Heart right ventricle (tissue), 16 donors: ENCODE data around the gene KLHDC3. TPM values are rescaled to one million over a fixed set of nuclear protein-coding genes. Genes with fewer than 3 reads are reported as not detected.

Source experiments
- ATAC-seq, 8 donors: fragments of 200-7000 bp; cut with Tn5 transposase; one replicate each; pipeline ENCODE4 v1.9.1; 2020; ENCODE audit warnings: mild to moderate bottlenecking in 8 of 8, moderate library complexity in 8 of 8, moderate number of reproducible peaks in 1 of 8
- DNase-seq, 2 donors: peaks; one replicate each; pipeline ENCODE4 v3.0.0-alpha.2; 2020
- H3K27ac ChIP-seq, 10 donors: fragments of 200-600 bp; sonication (generic) in 2 of 10; one replicate each; pipeline versions ENCODE4 v1.5.0 to v1.8.0; 2020 to 2022; ENCODE audit warnings: mild to moderate bottlenecking in 3 of 10
- H3K27me3 ChIP-seq, 7 donors: fragments of 200-600 bp; one replicate each; pipeline ENCODE4 v1.8.0; 2021 to 2022; ENCODE audit warnings: mild to moderate bottlenecking in 2 of 7
- H3K36me3 ChIP-seq, 9 donors: fragments of 200-600 bp; sonication (generic) in 1 of 9; one replicate each; pipeline versions ENCODE4 v1.5.0 to v1.8.0; 2020 to 2022; ENCODE audit warnings: mild to moderate bottlenecking in 2 of 9
- H3K4me1 ChIP-seq, 9 donors: fragments of 200-600 bp; sonication (generic) in 1 of 9; one replicate each; pipeline versions ENCODE4 v1.5.0 to v1.8.0; 2020 to 2022; ENCODE audit warnings: mild to moderate bottlenecking in 4 of 9
- H3K4me3 ChIP-seq, 10 donors: fragments of 200-600 bp; sonication (generic) in 2 of 10; one replicate each; pipeline versions ENCODE4 v1.5.0 to v1.8.0; 2020 to 2022; ENCODE audit warnings: mild to moderate bottlenecking in 7 of 10, moderate library complexity in 2 of 10
- H3K9me3 ChIP-seq, 11 donors: fragments of 200-600 bp in 10 of 11; sonication (generic) in 2 of 11; one replicate each; pipeline versions ENCODE4 v1.5.0 to v1.8.0; 2013 to 2022; ENCODE audit warnings: mild to moderate bottlenecking in 2 of 11, control low read depth in 1 of 11, moderate library complexity in 1 of 11
- CTCF ChIP-seq, 9 donors: fragments of 200-600 bp; sonication (generic) in 2 of 9; IDR thresholded peaks; one replicate each; pipeline versions ENCODE4 v1.5.0 to v1.8.0; 2021 to 2022; ENCODE audit warnings: antibody characterized with exemption in 9 of 9, mild to moderate bottlenecking in 5 of 9, moderate library complexity in 1 of 9
- WGBS, 2 donors: extraction: QIAGEN DNeasy Blood & Tissue Kit; methylation state at CpG; one replicate each; pipeline ENCODE4 v1.1.7; 2013; ENCODE audit warnings: inconsistent platforms in 1 of 2; 5-methylcytosine and 5-hydroxymethylcytosine counted together
- intact Hi-C, 10 donors: fragments of 100-400 bp; cut with DNase I; formaldehyde crosslinking; loops; one replicate each; pipeline versions ENCODE4 v1.11.1 to v1.14.2; 2022
- polyA plus RNA-seq, 2 donors: library from polyadenylated mRNA; stranded (reverse); fragments of 200-250 nt; gene quantifications; one replicate each; pipeline ENCODE4 v1.2.3, GENCODE V29; 2013
- total RNA-seq, 10 donors: library from RNA; stranded (reverse); fragmentation: NEBNext Ultra II Directional in 3 of 10; extraction: Animal tissue kit (Norgen Biotek cat#: 25700) in 3 of 10; gene quantifications; one replicate each; pipeline versions ENCODE4 v1.2.1 to v1.2.4, GENCODE V29; 2021 to 2023
- donor health status: Arrhythmogenic right ventricular cardiomyopathy.
- donor health status: ischemic (EF 13 %, LVEDD 7.1; RV severe dilation, severe dysfunction).
- donor health status: healthy with polysubstance abuse.
- donor health status: DM: no; HTN: yes; CAD: no.
- donor health status: DM: no; HTN: no; CAD: no.
- donor health status: ischemic (EF 25% LVEDD 6.9; RV normal size, moderate dysfunction).
- donor health status: ischemic (EF 25% LVEDD 5.7; RV mildly dilated, moderate dysfunction).
- donor health status: healthy.
- donor health status: DM: yes; HTN: yes; CAD: no.
- donor health status: Ischemic cardiomyopathy.
- donor health status: ischemic (EF 35%, LVEDD 5.7; RV mildly dilated, moderate dysfunction).
- donor health status: nonischemic (EF 11% LVEDD 7.7; RV severe dilation, severe dysfunction).
- donor health status: DM: yes; HTN: yes; CAD: no.
- donor health status: PGD.
- donor health status: ischemic (EF 29% LVEDD 5.4; RV normal size, mild dysfunction).
- donor health status: nonischemic (EF 23%, LVEDD 6.1; RV moderate dilation, normal function).

Gene KLHDC3
- total and polyA plus RNA-seq, 12 donors: 78.2 to 165 (median 92.0) TPM

- DNase-seq: peak; percentile 93 to 94
- Histone ChIP-seq H3K27ac (peak within 1 kb of the TSS; percentile 63 to 98 (median 96)), H3K27me3 (no peaks in the 10 kb centered on the region), H3K4me1 (peaks cover 4 to 36% (median 26%) of the 10 kb centered on the region in 9 donors), H3K9me3 (no peaks in the 10 kb centered on the region), H3K4me3 (peak within 1 kb of the TSS; percentile 40 to 78 (median 64)), H3K36me3 (peaks cover 0 to 58% (median 14%) of the 10 kb centered on the region in 9 donors)
- 1 to 2% methylated on average over 44 to 45 of the region's 45 CpGs for WGBS, 2 donors
- peak in 2 of 9 donors; percentile 3 to 20 for TF ChIP-seq CTCF (IDR thresholded peaks at IDR 0.05)
- peak; percentile 94 to 97 (median 96) for ATAC-seq
- intact Hi-C loops: loop anchor here in 6 of 10 donors (2.0 to 10.0 kb wide), 6 partner anchors 36 to 149 kb away; partner anchors contain the start of genes KLHDC3 (in 2 of the 6), CNPY3 (in 1 of the 6) and MEA1 (in 1 of the 6)
Measured at GRCh38 chr6:43053545-43054205, 39.6 kb downstream of the KLHDC3 start, which contains the start of gene CUL7. Gene CUL7 (minus strand): TSS chr6:43053851. CDS start chr6:43052788, 1,063 bp downstream.

GRCh38 chr6:43054206-43054943 lies 40.3 kb downstream of the KLHDC3 start:
- intact Hi-C loops: loop anchor here in 5 of 10 donors (5.0 to 10.0 kb wide), 5 partner anchors 37 to 150 kb away; partner anchors contain the start of genes CNPY3 (in 1 of the 5), KLHDC3 (in 1 of the 5) and MEA1 (in 1 of the 5)
- H3K4me3 ChIP-seq: peak overlapping the region in 9 of 10 donors; percentile 40 to 78 (median 66)
- WGBS, 2 donors: 62 to 70% methylated on average over 17 of the region's 17 CpGs

GRCh38 chr6:43055966-43056365 lies 41.9 kb downstream of the KLHDC3 start:
- TF ChIP-seq CTCF (IDR thresholded peaks at IDR 0.05): no peak
- no peak overlapping the region for H3K4me3 ChIP-seq
- H3K9me3 ChIP-seq: no peaks in the 10 kb centered on the region
- no peaks in the 10 kb centered on the region for H3K27me3 ChIP-seq
- H3K27ac ChIP-seq: no peak overlapping the region
- DNase-seq: no peak
- ATAC-seq: no peak
- WGBS, 2 donors: 86 to 87% methylated on average over 8 of the region's 8 CpGs
- peaks cover 8 to 49% (median 35%) of the 10 kb centered on the region in 9 donors for H3K4me1 ChIP-seq
- peaks cover 0 to 41% (median 9%) of the 10 kb centered on the region in 9 donors for H3K36me3 ChIP-seq
- intact Hi-C loops: loop anchor here in 4 of 10 donors (5.0 to 10.0 kb wide), 4 partner anchors 34 to 151 kb away; partner anchors contain the start of genes CNPY3 (in 1 of the 4), KLHDC3 (in 1 of the 4), MEA1 (in 1 of the 4) and RRP36 (in 1 of the 4)

More at GRCh38 chr6:43054206-43054943, 40.3 kb downstream of the KLHDC3 start:
- no peaks in the 10 kb centered on the region for H3K9me3 ChIP-seq
- H3K27me3 ChIP-seq: no peaks in the 10 kb centered on the region
- H3K36me3 ChIP-seq: peaks cover 0 to 51% (median 14%) of the 10 kb centered on the region in 9 donors
- peak overlapping the region; percentile 63 to 98 (median 96) for H3K27ac ChIP-seq
- H3K4me1 ChIP-seq: peaks cover 4 to 38% (median 27%) of the 10 kb centered on the region in 9 donors
- no peak for TF ChIP-seq CTCF (IDR thresholded peaks at IDR 0.05)
- ATAC-seq (no peak), DNase-seq (no peak)

GRCh38 chr6:43058531-43058930 lies 44.5 kb downstream of the KLHDC3 start:
- TF ChIP-seq CTCF (IDR thresholded peaks at IDR 0.05): no peak
- intact Hi-C loops: loop anchor here in 6 of 10 donors (2.0 to 10.0 kb wide), 6 partner anchors 36 to 154 kb away; partner anchors contain the start of genes KLHDC3 (in 2 of the 6), CNPY3 (in 1 of the 6), MEA1 (in 1 of the 6) and PEX6 (in 1 of the 6)
- peaks cover 8 to 36% (median 33%) of the 10 kb centered on the region in 9 donors for H3K4me1 ChIP-seq
- ATAC-seq: no peak
- no peaks in the 10 kb centered on the region for H3K9me3 ChIP-seq
- H3K27me3 ChIP-seq: no peaks in the 10 kb centered on the region
- 71 to 75% methylated on average over 1 of the region's 1 CpG for whole genome bisulfite sequencing, 2 donors
- no peak for DNase-seq
- H3K27ac ChIP-seq: peak overlapping the region in 9 of 10 donors; percentile 83 to 97 (median 89)
- peak overlapping the region; percentile 73 to 96 (median 85) for H3K4me3 ChIP-seq
- peaks cover 0 to 58% (median 17%) of the 10 kb centered on the region in 9 donors for H3K36me3 ChIP-seq
